Measurements from ENCODE around the gene GRID1. TPM values are rescaled to one million over a fixed set of nuclear protein-coding genes. Genes with fewer than 3 reads are reported as not detected.

GRID1 gene
- total RNA-seq, 4 donors from 2014 or later, result 0.88 to 7.3 (median 4.1) TPM

DNA sequence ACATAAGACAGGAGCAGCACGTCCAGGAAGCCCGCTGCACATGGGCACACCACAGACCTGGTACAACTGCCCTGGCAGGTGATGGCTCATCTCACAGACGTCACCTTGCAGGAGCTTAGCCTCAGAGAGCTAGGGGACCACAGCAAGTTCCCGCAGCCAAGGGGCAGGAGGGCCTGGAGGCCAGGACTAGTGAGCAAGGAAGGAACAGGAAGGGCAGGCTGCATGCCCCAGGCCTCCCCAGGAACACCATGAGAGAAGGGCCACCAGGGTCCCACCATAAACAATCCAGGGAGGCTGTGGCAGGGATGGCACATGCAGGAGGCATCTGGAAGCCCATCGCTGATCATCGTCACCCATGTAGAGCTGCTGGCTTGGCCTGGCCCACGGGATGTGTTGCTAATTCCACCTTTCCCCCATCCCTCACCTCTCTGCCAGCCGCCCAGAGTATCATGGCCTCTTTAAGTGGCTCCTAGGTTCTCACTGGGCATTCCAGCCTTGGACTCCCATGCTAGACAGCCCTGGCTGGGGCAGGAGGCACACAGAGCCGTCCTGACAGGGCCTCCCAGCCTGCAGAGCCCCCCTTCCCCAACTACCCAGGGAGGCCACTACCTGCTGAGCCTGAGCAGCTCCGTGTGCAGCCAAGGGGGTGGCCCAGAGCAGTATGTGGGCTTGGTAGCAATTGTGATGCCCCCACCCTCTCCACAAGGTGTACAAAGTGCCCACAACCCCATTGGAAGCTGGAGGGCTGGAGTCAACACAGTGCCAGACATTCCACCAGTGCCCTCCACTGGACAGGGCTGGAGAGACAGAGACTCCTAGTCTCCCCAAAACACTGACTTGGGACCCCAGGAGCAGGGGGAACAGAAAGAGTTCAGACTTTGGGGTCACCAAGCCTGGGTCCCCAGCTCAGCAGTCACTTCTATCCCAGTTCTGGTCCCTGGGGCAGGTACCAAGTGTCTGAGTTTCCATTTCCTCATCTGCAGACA lies 35.5 kb downstream of the GRID1 start:
- H3K4me3 ChIP-seq, result no peak overlapping the region
- no peaks in the 10 kb centered on the region for H3K27me3 ChIP-seq
- no peak overlapping the region for H3K27ac ChIP-seq
- intact Hi-C loops (cut with DNase I; ENCODE audit: low total_unique reads), result no loop called here
- no peaks in the 10 kb centered on the region for H3K9me3 ChIP-seq
- H3K36me3 ChIP-seq, result no peaks in the 10 kb centered on the region
- no peaks in the 10 kb centered on the region for H3K4me1 ChIP-seq
- TF ChIP-seq, protein P1, sequence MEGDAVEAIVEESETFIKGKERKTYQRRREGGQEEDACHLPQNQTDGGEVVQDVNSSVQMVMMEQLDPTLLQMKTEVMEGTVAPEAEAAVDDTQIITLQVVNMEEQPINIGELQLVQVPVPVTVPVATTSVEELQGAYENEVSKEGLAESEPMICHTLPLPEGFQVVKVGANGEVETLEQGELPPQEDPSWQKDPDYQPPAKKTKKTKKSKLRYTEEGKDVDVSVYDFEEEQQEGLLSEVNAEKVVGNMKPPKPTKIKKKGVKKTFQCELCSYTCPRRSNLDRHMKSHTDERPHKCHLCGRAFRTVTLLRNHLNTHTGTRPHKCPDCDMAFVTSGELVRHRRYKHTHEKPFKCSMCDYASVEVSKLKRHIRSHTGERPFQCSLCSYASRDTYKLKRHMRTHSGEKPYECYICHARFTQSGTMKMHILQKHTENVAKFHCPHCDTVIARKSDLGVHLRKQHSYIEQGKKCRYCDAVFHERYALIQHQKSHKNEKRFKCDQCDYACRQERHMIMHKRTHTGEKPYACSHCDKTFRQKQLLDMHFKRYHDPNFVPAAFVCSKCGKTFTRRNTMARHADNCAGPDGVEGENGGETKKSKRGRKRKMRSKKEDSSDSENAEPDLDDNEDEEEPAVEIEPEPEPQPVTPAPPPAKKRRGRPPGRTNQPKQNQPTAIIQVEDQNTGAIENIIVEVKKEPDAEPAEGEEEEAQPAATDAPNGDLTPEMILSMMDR (IDR thresholded peaks at IDR 0.05), result no peak
- no peak for TF ChIP-seq POLR2A (IDR thresholded peaks at IDR 0.05)
- no peak for DNase-seq

DNA sequence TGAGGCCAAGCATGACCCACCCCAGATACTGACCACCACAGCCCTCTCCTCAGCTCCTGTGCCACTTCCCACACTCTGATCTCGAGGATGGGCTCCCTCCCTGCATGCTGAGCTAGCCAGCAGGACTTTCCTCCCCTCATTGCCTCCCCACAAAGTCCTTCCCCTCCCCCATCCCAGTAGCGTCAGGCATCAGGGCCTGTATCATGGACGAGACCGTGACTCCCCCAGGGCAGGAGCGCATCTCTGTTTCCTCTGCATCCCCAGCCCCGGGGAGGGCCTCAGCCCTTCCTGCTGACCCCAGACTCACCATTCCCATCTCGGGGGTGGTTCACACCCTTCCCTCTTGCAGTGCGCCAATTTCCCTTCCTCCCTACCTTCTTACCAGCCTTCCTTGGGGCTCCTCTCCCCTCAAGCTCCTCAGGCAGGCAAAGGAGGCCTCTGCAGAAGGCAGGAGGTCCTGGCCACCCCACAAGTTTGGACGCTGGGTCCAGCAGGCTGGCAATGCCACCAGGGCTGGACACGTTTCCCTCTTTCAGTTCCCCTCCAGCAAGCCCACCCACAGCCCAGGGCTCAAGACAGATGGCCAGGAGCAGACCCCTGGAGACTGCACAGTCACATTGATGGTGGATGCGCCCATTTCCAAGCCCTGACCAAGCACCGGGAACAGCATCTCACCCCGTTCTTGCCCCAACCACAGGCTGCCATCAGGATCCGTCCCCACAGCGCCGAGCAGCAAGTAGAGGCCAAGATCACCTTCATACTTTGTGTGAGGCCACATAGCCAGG lies 36.5 kb downstream of the GRID1 start:
- intact Hi-C loops (cut with DNase I; ENCODE audit: low total_unique reads), result no loop called here
- no peak for DNase-seq

DNA sequence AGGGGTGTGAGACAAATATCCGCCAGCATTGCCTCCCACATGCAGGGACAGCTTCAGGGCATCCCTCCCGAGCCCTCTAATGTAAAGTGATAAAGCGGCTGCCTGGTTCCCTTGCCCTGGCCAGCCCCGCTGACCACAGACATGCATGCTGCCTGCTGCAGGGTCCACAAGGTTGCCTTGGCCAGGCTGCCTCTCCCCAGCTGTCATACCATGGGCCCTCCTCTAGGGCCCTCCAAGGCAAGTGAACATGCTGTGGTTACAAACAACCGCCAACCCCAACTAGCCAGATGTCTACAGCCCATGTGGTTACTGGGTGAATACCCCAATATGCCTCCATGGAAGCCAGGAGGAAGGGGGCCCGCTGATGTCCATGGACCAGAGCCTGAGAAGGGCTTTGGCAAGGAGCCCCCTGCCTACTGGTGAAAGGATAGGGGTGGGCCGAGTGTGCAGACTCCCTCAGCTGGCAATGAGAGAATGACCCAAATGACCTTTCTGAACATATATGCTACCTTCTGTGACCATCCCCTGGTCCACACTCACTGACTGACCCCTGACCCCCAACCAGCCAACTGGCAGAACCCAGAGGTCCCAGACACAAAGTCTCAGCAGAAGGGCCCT lies 37.4 kb downstream of the GRID1 start:
- Histone ChIP-seq H3K36me3 (no peaks in the 10 kb centered on the region), H3K9me3 (no peaks in the 10 kb centered on the region), H3K27ac (no peak overlapping the region), H3K4me3 (no peak overlapping the region), H3K27me3 (no peaks in the 10 kb centered on the region), H3K4me1 (no peaks in the 10 kb centered on the region)
- intact Hi-C loops (cut with DNase I; ENCODE audit: low total_unique reads), result no loop called here
- no peak for DNase-seq
- TF ChIP-seq, protein P1 (IDR thresholded peaks at IDR 0.05), result no peak
- TF ChIP-seq POLR2A (IDR thresholded peaks at IDR 0.05), result no peak

More for the DNA sequence above, 36.5 kb downstream of the GRID1 start:
- H3K4me1 ChIP-seq, result no peaks in the 10 kb centered on the region
- no peaks in the 10 kb centered on the region for H3K27me3 ChIP-seq
- H3K36me3 ChIP-seq, result no peaks in the 10 kb centered on the region
- no peak for TF ChIP-seq POLR2A (IDR thresholded peaks at IDR 0.05)
- TF ChIP-seq, protein P1 (IDR thresholded peaks at IDR 0.05), result no peak
- H3K4me3 ChIP-seq, result no peak overlapping the region
- no peaks in the 10 kb centered on the region for H3K9me3 ChIP-seq
- no peak overlapping the region for H3K27ac ChIP-seq

DNA sequence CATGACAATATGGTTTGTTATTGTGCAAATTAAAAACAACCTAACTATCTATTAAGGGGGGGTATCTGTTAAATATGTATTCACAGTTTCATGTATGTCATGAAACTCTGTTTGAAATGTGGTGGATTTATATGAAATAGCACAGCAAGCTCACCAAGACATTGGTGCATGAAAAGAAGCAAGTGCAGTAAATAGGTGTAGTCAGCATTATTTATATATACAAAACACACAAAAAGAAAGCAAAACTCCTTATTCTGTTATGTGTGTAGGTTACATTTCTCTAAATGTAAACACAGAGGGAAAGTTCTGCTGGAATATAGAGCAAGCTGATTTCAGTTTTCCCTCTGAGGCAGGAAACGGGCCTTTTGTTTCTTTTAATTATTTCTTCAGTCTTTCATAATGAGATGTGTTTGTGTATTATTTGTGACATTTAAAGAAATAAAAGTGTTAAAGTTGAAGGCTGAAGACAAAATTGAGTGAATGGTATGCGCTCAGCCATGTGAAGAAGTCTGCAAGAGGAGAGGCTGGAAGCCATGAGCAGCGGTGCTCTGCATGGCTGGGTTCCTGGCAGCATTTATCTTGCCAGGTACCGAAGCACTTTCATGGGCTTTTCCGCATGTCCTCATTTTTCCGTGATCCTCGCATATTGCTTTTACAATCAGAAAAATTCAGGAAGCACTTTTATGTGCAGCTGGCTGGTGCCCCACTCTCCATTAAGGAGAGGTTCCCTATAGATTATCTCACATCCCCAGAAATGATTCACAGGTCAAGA lies 38.5 kb downstream of the GRID1 start:
- no peaks in the 10 kb centered on the region for H3K27me3 ChIP-seq
- H3K27ac ChIP-seq, result no peak overlapping the region
- no peak for TF ChIP-seq POLR2A (IDR thresholded peaks at IDR 0.05)
- TF ChIP-seq, protein P1 (IDR thresholded peaks at IDR 0.05), result no peak
- no peak overlapping the region for H3K4me3 ChIP-seq
- intact Hi-C loops (cut with DNase I; ENCODE audit: low total_unique reads), result no loop called here
- no peaks in the 10 kb centered on the region for H3K4me1 ChIP-seq
- H3K36me3 ChIP-seq, result no peaks in the 10 kb centered on the region
- no peaks in the 10 kb centered on the region for H3K9me3 ChIP-seq
- DNase-seq, result no peak
